ENCODE data around the gene PAX6.

The PAX6 gene

DNA sequence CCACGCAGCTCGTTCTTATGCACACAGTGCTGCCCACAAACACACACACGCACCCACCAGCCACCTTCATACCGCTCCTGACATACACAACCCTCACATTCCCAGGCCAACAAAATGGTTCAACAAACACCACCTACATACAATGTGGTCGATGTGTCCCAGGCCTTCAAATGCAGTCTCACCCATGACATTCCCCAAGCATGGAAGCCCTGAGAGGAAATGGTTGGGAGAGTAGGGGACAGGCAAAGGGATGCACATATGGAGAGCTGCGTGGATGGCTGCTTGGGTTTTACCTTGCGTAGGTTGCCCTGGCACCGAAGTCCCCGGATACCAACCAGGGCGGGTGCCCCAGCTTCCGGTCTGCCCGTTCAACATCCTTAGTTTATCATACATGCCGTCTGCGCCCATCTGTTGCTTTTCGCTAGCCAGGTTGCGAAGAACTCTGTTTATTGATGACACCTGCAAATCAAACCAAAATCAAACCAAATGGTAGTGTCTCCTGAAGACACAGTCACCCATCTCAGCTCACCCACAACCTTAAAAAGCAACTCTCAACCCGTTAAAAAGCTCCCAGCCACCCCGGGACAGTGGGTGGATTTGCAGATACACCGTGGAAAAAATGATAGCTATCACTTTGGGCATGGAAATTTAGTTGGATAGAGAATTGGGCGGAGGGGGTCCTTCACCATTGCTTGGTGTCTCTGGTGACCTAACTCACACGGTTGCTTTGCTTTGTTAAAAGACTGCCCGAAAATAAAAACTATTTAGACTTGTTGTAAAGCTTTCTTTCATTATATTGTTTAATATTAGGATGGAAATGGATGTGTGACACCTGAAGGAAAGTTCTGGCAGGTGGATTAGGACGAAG is 10.5 kb downstream of the PAX6 start:
- Histone ChIP-seq H3K4me3 (ENCODE audit: low read depth, low read length) (no peak overlapping the region), H3K27me3 (ENCODE audit: control insufficient read depth, insufficient read depth, low read length) (peaks cover 100% of the 10 kb centered on the region), H3K9me3 (ENCODE audit: control insufficient read depth, insufficient read depth, low read depth, low read length) (no peaks in the 10 kb centered on the region), H3K9ac (ENCODE audit: low read length) (no peak overlapping the region), H3K4me1 (ENCODE audit: control insufficient read depth, insufficient read depth, low read length) (peaks cover 41% of the 10 kb centered on the region), H3K27ac (ENCODE audit: low read depth, low read length) (no peak overlapping the region), H3K36me3 (ENCODE audit: control insufficient read depth, insufficient read depth, low read length) (no peaks in the 10 kb centered on the region)

DNA sequence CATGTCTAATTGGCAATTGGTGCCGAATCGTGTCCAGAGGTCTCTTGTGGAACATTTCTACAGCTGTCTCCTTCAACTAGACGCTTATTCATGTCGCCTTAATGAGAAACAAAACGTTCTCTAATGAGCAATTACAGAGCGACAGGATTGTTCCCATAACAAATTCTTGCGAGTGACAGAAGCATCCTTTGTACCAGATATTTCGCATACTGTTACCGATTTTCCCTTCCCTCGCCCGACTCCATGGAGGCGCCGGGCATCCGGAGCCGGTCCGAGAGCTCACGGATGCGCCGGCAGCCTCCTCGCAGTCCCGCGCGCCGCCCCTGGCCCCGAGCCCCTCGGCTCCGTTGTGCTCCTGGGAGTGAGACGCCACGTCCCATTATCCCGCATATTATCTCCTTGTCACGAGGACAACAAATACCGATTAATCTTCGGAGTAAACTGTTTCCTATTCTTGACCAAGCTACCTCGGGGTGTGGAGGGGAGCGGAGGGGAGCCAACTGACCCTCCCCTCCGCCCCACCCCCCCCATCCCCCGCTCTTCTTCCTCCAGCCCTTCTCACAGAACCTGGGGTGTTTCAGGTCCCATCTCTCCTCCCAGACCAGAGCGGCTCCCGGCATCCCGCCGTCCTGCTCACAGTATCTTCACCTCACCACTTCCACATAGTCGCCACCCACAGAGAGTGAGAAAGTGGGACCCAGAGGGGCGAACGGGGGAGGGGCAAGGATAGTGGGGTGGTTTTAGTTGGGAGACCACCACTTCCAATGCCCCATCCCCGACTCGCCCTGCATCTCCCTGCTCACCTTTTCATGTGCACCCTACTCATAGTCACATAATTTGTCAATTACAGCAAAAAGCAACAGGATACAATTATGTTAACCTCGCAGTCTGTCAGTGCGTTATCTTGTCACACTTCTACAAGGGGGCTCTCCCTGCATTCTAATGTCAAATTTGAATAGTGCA is 11.4 kb downstream of the PAX6 start:
- H3K9me3 ChIP-seq (ENCODE audit: control insufficient read depth, insufficient read depth, low read depth, low read length): no peaks in the 10 kb centered on the region
- no peaks in the 10 kb centered on the region for H3K36me3 ChIP-seq (ENCODE audit: control insufficient read depth, insufficient read depth, low read length)
- H3K4me1 ChIP-seq (ENCODE audit: control insufficient read depth, insufficient read depth, low read length): peaks cover 34% of the 10 kb centered on the region
- no peak overlapping the region for H3K27ac ChIP-seq (ENCODE audit: low read depth, low read length)
- peak overlapping the region; percentile 53 for H3K4me3 ChIP-seq (ENCODE audit: low read depth, low read length)
- no peak overlapping the region for H3K9ac ChIP-seq (ENCODE audit: low read length)
- H3K27me3 ChIP-seq (ENCODE audit: control insufficient read depth, insufficient read depth, low read length): peaks cover 100% of the 10 kb centered on the region

DNA sequence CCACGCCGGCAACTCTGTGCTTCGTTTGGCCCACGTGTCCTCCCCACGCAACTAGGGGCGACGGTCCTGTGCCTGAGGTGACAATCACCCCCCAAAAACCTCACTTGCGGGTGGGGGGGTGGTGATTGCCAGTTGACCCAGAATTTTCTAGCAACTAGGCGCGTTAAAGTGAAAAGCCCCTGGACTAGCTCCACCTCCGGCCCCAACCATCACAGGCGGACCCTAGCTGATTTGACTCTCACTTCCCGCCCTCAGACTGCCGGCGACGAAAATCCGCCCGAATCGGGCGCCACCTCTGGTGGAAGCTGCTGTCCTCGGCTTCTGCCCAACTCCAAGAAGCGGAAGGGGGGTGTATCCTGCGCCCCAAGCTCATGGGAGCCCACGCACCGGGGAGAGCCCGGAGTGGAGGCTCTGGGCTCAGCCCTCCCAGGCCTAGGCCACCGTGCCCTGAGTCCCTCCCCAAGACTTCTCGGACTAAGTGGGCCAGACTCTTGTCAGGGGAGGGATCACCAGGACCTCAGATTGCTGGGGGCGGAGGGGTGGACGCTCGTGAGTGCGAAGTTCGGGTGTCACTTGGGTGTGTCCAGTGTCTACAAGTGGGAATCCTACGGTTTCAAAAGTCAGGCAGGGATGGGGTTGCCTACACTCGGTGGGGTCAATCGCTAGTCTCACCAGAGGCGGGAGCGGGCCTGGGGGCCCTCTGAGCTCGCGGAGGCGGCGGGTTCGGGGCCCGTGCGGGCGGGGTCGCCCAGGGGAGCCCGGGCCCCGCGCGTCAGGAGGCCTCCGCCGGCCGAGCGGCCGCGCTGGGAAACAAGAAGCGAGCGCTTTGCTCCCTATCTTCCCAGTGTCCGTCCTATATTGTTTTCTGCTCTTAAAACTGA is 12.3 kb downstream of the PAX6 start:
- Histone ChIP-seq H3K4me1 (ENCODE audit: control insufficient read depth, insufficient read depth, low read length) (peaks cover 25% of the 10 kb centered on the region), H3K9ac (ENCODE audit: low read length) (no peak overlapping the region), H3K27ac (ENCODE audit: low read depth, low read length) (no peak overlapping the region), H3K36me3 (ENCODE audit: control insufficient read depth, insufficient read depth, low read length) (no peaks in the 10 kb centered on the region), H3K9me3 (ENCODE audit: control insufficient read depth, insufficient read depth, low read depth, low read length) (no peaks in the 10 kb centered on the region), H3K27me3 (ENCODE audit: control insufficient read depth, insufficient read depth, low read length) (peaks cover 100% of the 10 kb centered on the region), H3K4me3 (ENCODE audit: low read depth, low read length) (peak overlapping the region; percentile 53)

DNA sequence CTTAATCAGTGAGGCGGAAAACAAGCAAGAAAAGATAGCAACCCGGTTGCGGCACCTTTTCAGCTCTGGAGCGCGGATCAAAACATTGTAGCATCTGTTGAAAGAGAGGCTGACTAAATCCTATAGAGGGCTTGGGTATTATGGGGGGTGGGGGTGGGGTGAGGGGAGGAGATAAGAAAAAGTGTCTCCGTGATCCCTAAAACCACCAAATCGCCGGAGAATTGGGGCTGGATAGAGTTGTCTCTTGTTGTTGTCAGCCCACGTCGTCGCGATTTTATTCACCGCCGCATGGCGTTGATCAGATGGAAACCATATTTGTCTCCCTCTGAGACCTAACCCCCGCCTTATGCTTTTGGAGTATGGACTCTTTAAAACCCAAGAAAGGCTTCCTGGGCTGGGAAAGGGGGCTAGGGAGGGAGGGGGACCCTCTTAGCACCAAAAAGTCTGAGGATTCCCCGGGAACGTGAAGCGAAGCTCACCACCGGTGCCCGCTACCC is 13.0 kb downstream of the PAX6 start:
- Histone ChIP-seq H3K27me3 (ENCODE audit: control insufficient read depth, insufficient read depth, low read length) (peaks cover 100% of the 10 kb centered on the region), H3K9ac (ENCODE audit: low read length) (no peak overlapping the region), H3K9me3 (ENCODE audit: control insufficient read depth, insufficient read depth, low read depth, low read length) (no peaks in the 10 kb centered on the region), H3K36me3 (ENCODE audit: control insufficient read depth, insufficient read depth, low read length) (no peaks in the 10 kb centered on the region), H3K27ac (ENCODE audit: low read depth, low read length) (no peak overlapping the region), H3K4me3 (ENCODE audit: low read depth, low read length) (peak overlapping the region; percentile 53), H3K4me1 (ENCODE audit: control insufficient read depth, insufficient read depth, low read length) (peaks cover 22% of the 10 kb centered on the region)

DNA sequence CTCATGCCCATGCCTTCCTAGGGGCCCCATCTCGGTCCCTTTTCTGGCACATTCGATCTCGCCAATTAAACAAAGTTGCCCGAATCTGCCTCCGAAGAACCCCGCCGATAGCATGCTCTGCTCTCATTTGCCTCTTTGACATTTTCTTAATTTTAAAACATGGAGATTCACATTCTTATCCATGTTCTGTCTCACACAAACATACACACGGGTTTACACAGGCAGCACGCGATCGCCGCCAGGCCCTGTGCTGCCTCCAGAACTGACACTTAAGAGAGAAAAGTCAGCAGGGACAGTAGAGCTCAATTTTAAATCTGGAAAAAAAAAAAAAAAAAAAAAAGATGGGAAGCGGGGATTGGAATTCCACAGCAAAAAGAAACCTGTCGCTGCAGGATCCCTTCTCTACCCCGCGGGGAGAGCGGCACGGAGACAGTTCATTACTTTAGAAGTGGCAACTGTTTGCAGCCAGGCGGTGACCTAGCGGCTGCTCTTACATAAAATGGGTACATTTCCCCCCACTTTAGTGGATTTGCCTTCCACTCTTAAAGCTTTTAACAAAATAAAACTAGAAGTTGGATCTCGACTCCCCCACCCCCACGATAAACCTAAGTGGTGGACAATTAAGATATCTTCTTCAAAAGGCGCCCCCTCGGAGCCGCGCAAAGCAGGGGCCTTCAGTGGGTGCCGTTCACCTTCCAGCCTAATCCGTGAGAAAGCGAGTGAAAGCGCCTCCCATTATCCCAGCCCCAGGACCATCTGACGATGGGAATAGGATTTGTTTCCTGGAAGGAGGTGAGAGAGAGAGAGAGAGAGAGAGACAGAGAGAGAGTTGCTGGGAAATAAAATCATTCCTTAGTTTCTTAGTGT is 13.7 kb downstream of the PAX6 start:
- Histone ChIP-seq H3K27ac (ENCODE audit: low read depth, low read length) (no peak overlapping the region), H3K27me3 (ENCODE audit: control insufficient read depth, insufficient read depth, low read length) (peaks cover 100% of the 10 kb centered on the region), H3K4me3 (ENCODE audit: low read depth, low read length) (peak overlapping the region; percentile 53), H3K4me1 (ENCODE audit: control insufficient read depth, insufficient read depth, low read length) (peaks cover 22% of the 10 kb centered on the region), H3K9me3 (ENCODE audit: control insufficient read depth, insufficient read depth, low read depth, low read length) (no peaks in the 10 kb centered on the region), H3K36me3 (ENCODE audit: control insufficient read depth, insufficient read depth, low read length) (no peaks in the 10 kb centered on the region), H3K9ac (ENCODE audit: low read length) (no peak overlapping the region)

DNA sequence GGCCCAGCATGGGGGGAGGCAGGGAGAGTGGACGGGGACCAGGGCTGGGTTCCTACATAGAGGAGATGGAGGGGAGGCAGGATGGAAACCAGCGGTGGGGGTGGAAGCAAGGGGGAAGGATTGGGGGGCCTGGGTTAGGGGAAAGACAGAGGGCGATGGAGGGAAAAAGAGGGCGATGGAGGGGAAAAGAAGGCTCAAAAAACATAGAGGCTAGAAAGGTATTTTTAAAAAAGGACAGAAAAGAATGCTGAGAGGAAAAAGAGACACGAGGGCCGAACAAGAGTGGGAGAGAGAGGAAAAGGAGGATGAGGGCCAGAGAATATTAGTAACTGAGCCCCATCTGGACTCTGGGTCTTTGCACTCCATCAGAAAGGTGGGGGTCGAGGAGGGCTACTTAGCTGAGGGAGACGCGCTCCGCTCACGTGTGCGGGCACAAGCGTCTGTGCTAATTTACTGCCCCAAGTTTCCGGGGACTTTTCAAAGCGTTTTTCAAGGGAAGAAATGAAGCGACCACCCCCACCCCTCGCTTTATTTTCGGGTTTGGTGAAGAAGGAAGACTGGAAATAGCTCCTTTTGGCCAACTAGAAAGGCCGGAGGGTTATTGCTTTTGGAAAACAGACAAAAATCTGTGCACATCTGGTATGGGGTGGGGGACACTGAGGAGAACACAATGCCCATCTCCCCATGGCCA is 14.5 kb downstream of the PAX6 start:
- Histone ChIP-seq H3K36me3 (ENCODE audit: control insufficient read depth, insufficient read depth, low read length) (no peaks in the 10 kb centered on the region), H3K9ac (ENCODE audit: low read length) (no peak overlapping the region), H3K27ac (ENCODE audit: low read depth, low read length) (no peak overlapping the region), H3K4me1 (ENCODE audit: control insufficient read depth, insufficient read depth, low read length) (peaks cover 22% of the 10 kb centered on the region), H3K4me3 (ENCODE audit: low read depth, low read length) (no peak overlapping the region; the same call in 1 of the 2 replicates), H3K27me3 (ENCODE audit: control insufficient read depth, insufficient read depth, low read length) (peaks cover 94% of the 10 kb centered on the region), H3K9me3 (ENCODE audit: control insufficient read depth, insufficient read depth, low read depth, low read length) (no peaks in the 10 kb centered on the region)

DNA sequence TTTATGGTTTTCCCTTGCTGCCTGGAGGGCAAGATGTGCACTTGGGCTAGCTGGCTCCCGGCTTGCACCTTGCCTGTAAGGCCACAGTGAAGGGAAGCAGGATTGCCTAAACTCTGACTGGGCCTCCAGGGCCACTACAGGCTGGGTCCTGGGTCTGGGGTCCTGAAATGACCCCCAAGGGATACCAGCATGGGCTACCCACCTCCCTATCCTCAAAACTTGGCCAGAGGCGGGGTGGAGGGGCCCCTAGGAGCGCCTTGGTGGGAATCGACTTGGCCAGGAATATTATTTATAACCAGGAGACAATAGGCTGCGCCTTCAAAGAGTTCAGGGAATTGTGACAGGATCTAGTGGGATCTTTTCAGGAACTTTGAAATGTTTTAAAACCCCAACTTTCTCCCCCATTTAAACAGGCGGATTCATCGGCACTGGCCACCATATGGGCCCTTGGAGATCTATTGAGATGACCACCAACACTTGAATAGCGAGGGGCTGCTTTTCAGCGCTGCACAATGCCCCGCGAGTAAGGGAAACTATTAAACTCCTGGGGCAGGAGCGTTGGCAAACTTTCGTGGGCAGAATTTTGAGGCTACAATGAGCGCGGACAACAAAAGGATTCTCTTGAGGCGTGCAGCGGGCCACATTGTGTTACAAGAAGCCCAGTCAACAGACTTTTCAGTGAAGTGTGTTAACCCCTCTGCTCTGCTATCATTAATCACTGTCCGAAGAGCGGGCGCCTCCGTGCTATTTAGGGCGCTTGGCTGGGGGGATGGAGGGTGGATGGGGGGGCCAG is 15.2 kb downstream of the PAX6 start:
- Histone ChIP-seq H3K27me3 (ENCODE audit: control insufficient read depth, insufficient read depth, low read length) (peaks cover 87% of the 10 kb centered on the region), H3K9ac (ENCODE audit: low read length) (no peak overlapping the region), H3K27ac (ENCODE audit: low read depth, low read length) (no peak overlapping the region), H3K9me3 (ENCODE audit: control insufficient read depth, insufficient read depth, low read depth, low read length) (no peaks in the 10 kb centered on the region), H3K4me1 (ENCODE audit: control insufficient read depth, insufficient read depth, low read length) (peaks cover 22% of the 10 kb centered on the region), H3K4me3 (ENCODE audit: low read depth, low read length) (no peak overlapping the region), H3K36me3 (ENCODE audit: control insufficient read depth, insufficient read depth, low read length) (no peaks in the 10 kb centered on the region)

DNA sequence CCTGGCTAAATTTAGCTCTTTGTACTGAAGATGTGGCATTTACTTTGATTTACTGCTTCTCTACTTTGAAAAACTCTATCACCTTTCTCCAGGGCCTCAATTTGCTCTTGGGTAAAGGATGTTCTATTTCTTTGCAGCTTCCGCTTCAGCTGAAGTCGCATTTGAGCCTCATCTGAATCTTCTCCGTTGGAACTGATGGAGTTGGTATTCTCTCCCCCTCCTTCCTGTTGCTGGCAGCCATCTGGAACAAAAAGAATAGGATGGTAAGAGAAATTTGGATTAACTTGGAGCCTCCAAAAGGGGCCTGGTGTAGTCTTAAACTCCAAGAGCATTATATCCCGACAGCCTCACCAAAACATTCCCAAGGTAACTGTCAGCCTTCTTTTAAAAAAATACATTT is 16.6 kb downstream of the PAX6 start:
- Histone ChIP-seq H3K9ac (ENCODE audit: low read length) (no peak overlapping the region), H3K36me3 (ENCODE audit: control insufficient read depth, insufficient read depth, low read length) (no peaks in the 10 kb centered on the region), H3K27me3 (ENCODE audit: control insufficient read depth, insufficient read depth, low read length) (peaks cover 73% of the 10 kb centered on the region), H3K4me3 (ENCODE audit: low read depth, low read length) (no peak overlapping the region), H3K27ac (ENCODE audit: low read depth, low read length) (no peak overlapping the region), H3K9me3 (ENCODE audit: control insufficient read depth, insufficient read depth, low read depth, low read length) (no peaks in the 10 kb centered on the region), H3K4me1 (ENCODE audit: control insufficient read depth, insufficient read depth, low read length) (peaks cover 13% of the 10 kb centered on the region)

DNA sequence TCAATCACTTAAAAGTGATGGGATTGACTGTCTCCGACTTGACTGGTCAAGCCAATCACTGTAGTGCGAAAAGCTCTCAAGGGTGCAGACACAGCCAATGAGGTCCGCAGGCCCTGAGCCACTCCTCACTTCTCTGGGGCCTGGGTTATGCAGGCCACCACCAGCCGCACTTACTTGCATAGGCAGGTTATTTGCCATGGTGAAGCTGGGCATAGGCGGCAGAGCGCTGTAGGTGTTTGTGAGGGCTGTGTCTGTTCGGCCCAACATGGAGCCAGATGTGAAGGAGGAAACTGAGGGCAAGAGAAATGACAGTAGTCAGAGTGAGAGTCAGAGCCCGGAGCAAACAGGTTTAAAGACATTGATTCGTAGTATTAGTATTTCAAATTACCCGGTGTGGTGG is 17.9 kb downstream of the PAX6 start:
- H3K9me3 ChIP-seq (ENCODE audit: control insufficient read depth, insufficient read depth, low read depth, low read length): no peaks in the 10 kb centered on the region
- H3K4me1 ChIP-seq (ENCODE audit: control insufficient read depth, insufficient read depth, low read length): peaks cover 6% of the 10 kb centered on the region; the same call in 1 of the 2 replicates
- no peak overlapping the region for H3K4me3 ChIP-seq (ENCODE audit: low read depth, low read length)
- H3K27ac ChIP-seq (ENCODE audit: low read depth, low read length): no peak overlapping the region
- H3K9ac ChIP-seq (ENCODE audit: low read length): no peak overlapping the region
- H3K27me3 ChIP-seq (ENCODE audit: control insufficient read depth, insufficient read depth, low read length): peaks cover 60% of the 10 kb centered on the region
- H3K36me3 ChIP-seq (ENCODE audit: control insufficient read depth, insufficient read depth, low read length): no peaks in the 10 kb centered on the region

Data from HUES6 (cell line).